ENCODE measurements around the gene KRTAP10-5. TPM values are rescaled to one million over a fixed set of nuclear protein-coding genes. Genes with fewer than 3 reads are reported as not detected.
A peak's percentile ranks its signal among the peaks of the same experiment; 100 is the strongest.
"Not testable (repeated sequence)": the region's sequence is repeated elsewhere in the genome, so short reads cannot be mapped to it uniquely, and the experiment has no call there.

Gene KRTAP10-5, protein sequence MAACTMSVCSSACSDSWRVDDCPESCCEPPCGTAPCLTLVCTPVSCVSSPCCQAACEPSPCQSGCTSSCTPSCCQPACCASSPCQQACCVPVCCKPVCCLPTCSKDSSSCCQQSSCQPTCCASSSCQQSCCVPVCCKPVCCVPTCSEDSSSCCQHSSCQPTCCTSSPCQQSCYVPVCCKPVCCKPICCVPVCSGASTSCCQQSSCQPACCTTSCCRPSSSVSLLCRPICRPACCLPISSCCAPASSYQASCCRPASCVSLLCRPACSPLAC
- total RNA-seq (not detected), polyA plus RNA-seq (not detected)
- long read RNA-seq, donor 1 = 0 reads
- long read RNA-seq, donor 2 = 0 reads

GRCh38 chr21:44580231-44580821 lies at the start of gene KRTAP10-5:
Gene KRTAP10-5 (minus strand): TSS chr21:44580604. CDS start chr21:44580578, 26 bp downstream.
- H3K4me3 ChIP-seq; H3K36me3 ChIP-seq; intact Hi-C loops (cut with DNase I; ENCODE audit: low total_unique reads); H3K4me1 ChIP-seq: not testable (repeated sequence)
- peak; percentile 57 for DNase-seq
- H3K9me3 ChIP-seq = peaks cover 3 to 54% (median 38%) of the 10 kb centered on the region in 8 donors
- peak within 1 kb of the TSS in 5 of 8 donors; percentile 5 to 57 (median 46) for H3K27ac ChIP-seq
- WGBS, 5 donors = 51 to 73% (median 64%) methylated on average over 13 to 19 of the region's 19 CpGs
- H3K27me3 ChIP-seq (replicated peaks in 1 of 7) = peaks cover 0 to 14% (median 0%) of the 10 kb centered on the region in 7 donors

GRCh38 chr21:44628707-44629391 lies 48.4 kb upstream of the KRTAP10-5 start:
- Histone ChIP-seq H3K36me3 (no peaks in the 10 kb centered on the region), H3K4me1 (peaks cover 0 to 17% (median 4%) of the 10 kb centered on the region in 6 donors), H3K27ac (no peak overlapping the region), H3K9me3 (peaks cover 6 to 64% (median 49%) of the 10 kb centered on the region in 8 donors), H3K27me3 (replicated peaks in 1 of 7) (peaks cover 0 to 31% (median 0%) of the 10 kb centered on the region in 7 donors), H3K4me3 (no peak overlapping the region)
- 76 to 89% (median 85%) methylated on average over 14 to 18 of the region's 18 CpGs for WGBS, 5 donors
- TF ChIP-seq POLR2AphosphoS5 (IDR thresholded peaks at IDR 0.05) = no peak
- TF ChIP-seq POLR2A (IDR thresholded peaks at IDR 0.05) = no peak
- no peak for TF ChIP-seq CTCF (IDR thresholded peaks at IDR 0.05 in 8 of 11, conservative IDR thresholded peaks at IDR 0.05 in 3 of 11)
- intact Hi-C loops (cut with DNase I; ENCODE audit: low total_unique reads) = no loop called here
- no peak for DNase-seq

- H3K36me3 ChIP-seq; H3K4me3 ChIP-seq; H3K27ac ChIP-seq; intact Hi-C loops (cut with DNase I; ENCODE audit: low total_unique reads); DNase-seq: not testable (repeated sequence)
- Histone ChIP-seq H3K27me3 (replicated peaks in 1 of 7) (peaks cover 0 to 31% (median 0%) of the 10 kb centered on the region in 7 donors), H3K4me1 (peaks cover 0 to 17% (median 4%) of the 10 kb centered on the region in 6 donors), H3K9me3 (peaks cover 10 to 64% (median 53%) of the 10 kb centered on the region in 8 donors)
- 64 to 78% (median 67%) methylated on average over 10 to 15 of the region's 15 CpGs for WGBS, 5 donors
Measured at GRCh38 chr21:44627831-44628233, 47.4 kb upstream of the KRTAP10-5 start.

DNA sequence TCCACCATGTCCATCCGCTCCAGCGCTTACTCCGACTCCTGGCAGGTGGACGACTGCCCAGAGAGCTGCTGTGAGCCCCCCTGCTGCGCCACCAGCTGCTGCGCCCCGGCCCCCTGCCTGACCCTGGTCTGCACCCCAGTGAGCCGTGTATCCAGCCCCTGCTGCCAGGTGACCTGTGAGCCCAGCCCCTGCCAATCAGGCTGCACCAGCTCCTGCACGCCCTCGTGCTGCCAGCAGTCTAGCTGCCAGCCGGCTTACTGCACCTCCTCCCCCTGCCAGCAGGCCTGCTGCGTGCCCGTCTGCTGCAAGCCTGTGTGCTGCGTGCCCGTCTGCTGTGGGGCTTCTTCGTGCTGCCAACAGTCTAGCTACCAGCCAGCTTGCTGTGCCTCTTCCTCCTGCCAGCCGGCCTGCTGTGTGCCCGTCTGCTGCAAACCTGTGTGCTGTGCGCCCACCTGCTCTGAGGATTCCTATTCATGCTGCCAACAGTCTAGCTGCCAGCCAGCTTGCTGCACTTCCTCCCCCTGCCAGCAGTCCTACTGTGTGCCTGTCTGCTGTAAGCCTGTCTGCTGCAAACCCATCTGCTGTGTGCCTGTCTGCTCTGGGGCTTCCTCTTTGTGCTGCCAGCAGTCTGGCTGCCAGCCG lies 46.9 kb upstream of the KRTAP10-5 start:
- H3K27ac ChIP-seq; H3K36me3 ChIP-seq; H3K4me3 ChIP-seq; intact Hi-C loops (cut with DNase I; ENCODE audit: low total_unique reads): not testable (repeated sequence)
- H3K27me3 ChIP-seq (replicated peaks in 1 of 7) = peaks cover 0 to 31% (median 0%) of the 10 kb centered on the region in 7 donors
- H3K4me1 ChIP-seq = peaks cover 0 to 17% (median 4%) of the 10 kb centered on the region in 6 donors
- peak; percentile 46 for DNase-seq
- 80 to 88% (median 83%) methylated on average over 13 to 20 of the region's 20 CpGs for WGBS, 5 donors
- H3K9me3 ChIP-seq = peaks cover 8 to 64% (median 53%) of the 10 kb centered on the region in 8 donors

GRCh38 chr21:44626673-44627143 lies 46.3 kb upstream of the KRTAP10-5 start, which contains the start of gene KRTAP10-9:
Gene KRTAP10-9 (plus strand): TSS chr21:44627093. CDS start chr21:44627172, 79 bp downstream.
- H3K4me1 ChIP-seq = peaks cover 0 to 17% (median 4%) of the 10 kb centered on the region in 6 donors
- TF ChIP-seq POLR2AphosphoS5 (IDR thresholded peaks at IDR 0.05) = no peak
- intact Hi-C loops (cut with DNase I; ENCODE audit: low total_unique reads) = no loop called here
- peaks cover 0 to 31% (median 0%) of the 10 kb centered on the region in 7 donors for H3K27me3 ChIP-seq (replicated peaks in 1 of 7)
- no peak within 1 kb of the TSS for H3K4me3 ChIP-seq
- no peak within 1 kb of the TSS for H3K27ac ChIP-seq
- WGBS, 5 donors = 48 to 55% (median 49%) methylated on average over 5 to 7 of the region's 7 CpGs
- H3K36me3 ChIP-seq = no peaks in the 10 kb centered on the region
- peaks cover 5 to 64% (median 52%) of the 10 kb centered on the region in 8 donors for H3K9me3 ChIP-seq
- peak; percentile 35 for DNase-seq
